BE2C (cell line): ENCODE measurements around the gene TMEM82.

Source experiments
- DNase-seq: peaks from one replicate; pipeline ENCODE4 v3.0.0-alpha.2; 2020
- H3K27me3 ChIP-seq: fragments of 250-450 bp; sonication (Bioruptor Pico); 2 replicates; pipeline ENCODE4 v1.5.1; 2020; ENCODE audit warnings: mild to moderate bottlenecking
- H3K36me3 ChIP-seq: fragments of 250-450 bp; sonication (Bioruptor Pico); 2 replicates; pipeline ENCODE4 v1.5.1; 2020; ENCODE audit warnings: mild to moderate bottlenecking
- H3K4me1 ChIP-seq: fragments of 250-450 bp; sonication (Bioruptor Pico); 2 replicates; pipeline ENCODE4 v1.5.1; 2020
- H3K4me3 ChIP-seq: 2 replicates; pipeline ENCODE4 v1.5.1; 2011; ENCODE audit warnings: low read depth, low read length
- H3K9me3 ChIP-seq: fragments of 250-450 bp; sonication (Bioruptor Pico); 2 replicates; pipeline ENCODE4 v1.5.1; 2020
- TF ChIP-seq, protein P1 (sequence below): IDR thresholded peaks from 2 replicates; pipeline ENCODE4 v1.5.1; 2012; ENCODE audit warnings: mild to moderate bottlenecking, low read depth, low read length

TMEM82 gene

DNA sequence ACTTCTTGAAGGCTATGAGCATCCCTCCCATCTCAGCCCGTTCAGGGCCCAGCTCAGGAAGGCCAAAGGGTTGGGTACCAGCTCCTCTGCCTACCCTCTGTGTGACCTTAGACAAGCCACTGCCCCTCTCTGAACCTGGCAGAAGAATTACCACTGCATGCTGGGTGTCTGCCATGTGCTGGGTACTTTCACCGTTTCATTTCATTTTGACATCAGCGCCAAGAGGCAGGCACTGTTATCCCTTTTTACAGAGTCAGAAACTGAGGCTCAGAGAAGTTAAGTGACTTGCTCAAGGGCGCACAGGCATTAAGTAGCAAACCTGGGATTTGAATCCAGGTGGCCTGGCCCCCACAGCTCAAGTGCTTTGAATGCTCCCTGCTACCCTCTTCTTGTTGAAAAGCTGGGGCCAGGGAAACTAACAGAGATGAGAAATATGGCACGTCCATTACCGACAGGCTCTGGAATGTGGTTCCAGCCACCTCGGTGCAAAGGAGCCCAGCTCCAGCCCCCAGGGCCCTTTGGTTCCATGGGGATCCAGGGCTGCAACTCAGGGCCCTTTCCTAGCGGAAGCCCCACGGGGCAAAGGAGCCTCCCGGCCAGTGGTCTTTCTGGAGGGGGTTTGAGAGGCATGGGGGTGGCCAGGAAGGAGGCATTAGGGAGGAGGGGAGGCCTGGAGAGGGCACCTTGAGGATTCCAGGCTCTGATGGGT lies 6.5 kb downstream of the TMEM82 start:
- Histone ChIP-seq H3K9me3 (no peaks in the 10 kb centered on the region), H3K36me3 (no peaks in the 10 kb centered on the region), H3K4me1 (no peaks in the 10 kb centered on the region), H3K4me3 (no peak overlapping the region), H3K27me3 (no peaks in the 10 kb centered on the region)
- TF ChIP-seq, protein P1, sequence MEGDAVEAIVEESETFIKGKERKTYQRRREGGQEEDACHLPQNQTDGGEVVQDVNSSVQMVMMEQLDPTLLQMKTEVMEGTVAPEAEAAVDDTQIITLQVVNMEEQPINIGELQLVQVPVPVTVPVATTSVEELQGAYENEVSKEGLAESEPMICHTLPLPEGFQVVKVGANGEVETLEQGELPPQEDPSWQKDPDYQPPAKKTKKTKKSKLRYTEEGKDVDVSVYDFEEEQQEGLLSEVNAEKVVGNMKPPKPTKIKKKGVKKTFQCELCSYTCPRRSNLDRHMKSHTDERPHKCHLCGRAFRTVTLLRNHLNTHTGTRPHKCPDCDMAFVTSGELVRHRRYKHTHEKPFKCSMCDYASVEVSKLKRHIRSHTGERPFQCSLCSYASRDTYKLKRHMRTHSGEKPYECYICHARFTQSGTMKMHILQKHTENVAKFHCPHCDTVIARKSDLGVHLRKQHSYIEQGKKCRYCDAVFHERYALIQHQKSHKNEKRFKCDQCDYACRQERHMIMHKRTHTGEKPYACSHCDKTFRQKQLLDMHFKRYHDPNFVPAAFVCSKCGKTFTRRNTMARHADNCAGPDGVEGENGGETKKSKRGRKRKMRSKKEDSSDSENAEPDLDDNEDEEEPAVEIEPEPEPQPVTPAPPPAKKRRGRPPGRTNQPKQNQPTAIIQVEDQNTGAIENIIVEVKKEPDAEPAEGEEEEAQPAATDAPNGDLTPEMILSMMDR: no peak
- DNase-seq: no peak

DNA sequence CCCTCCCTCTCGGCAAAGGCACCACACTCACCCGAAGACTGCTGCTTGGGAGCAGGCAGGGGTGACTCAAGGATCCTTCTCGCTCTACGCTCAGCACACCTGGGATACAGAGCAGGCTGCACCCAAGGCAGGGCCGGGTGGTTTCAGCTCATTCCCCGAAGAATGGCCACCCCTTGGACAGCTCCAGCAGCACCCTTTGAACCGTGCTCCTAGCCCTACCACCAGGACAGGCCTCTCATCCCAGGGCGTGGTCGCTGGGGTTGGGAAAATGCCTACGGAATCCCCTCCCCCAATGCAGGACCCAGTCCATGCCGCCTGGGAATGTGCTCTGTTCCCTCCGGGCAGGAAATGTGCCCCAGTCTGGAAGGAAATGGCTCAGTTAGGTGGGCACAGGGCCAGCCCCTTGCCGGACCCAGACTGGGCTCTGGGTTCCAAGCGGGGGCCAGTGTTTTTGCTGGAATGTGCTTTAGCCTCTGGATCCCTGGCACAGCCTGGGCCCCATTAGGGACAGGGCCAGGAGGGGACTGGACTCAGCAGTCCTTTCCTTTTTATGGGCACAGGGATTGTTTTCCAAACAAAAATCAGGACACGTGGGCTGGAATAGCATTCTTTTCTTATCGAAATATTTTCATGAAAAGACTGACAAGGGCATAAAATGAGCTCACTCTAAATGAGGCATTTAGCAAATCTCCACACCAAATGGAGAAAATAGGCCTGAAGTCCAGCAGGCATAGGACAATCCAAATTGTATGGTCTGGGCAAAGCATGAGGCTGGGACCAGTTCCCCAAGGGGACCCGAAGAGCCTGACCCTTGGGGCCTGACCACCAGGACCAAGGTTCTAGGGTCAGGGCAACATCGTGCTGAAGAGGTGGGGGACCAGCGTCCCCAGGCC lies 7.3 kb downstream of the TMEM82 start:
- H3K36me3 ChIP-seq: no peaks in the 10 kb centered on the region
- no peaks in the 10 kb centered on the region for H3K9me3 ChIP-seq
- H3K4me3 ChIP-seq: no peak overlapping the region
- TF ChIP-seq, protein P1: no peak
- DNase-seq: no peak
- no peaks in the 10 kb centered on the region for H3K4me1 ChIP-seq
- no peaks in the 10 kb centered on the region for H3K27me3 ChIP-seq

DNA sequence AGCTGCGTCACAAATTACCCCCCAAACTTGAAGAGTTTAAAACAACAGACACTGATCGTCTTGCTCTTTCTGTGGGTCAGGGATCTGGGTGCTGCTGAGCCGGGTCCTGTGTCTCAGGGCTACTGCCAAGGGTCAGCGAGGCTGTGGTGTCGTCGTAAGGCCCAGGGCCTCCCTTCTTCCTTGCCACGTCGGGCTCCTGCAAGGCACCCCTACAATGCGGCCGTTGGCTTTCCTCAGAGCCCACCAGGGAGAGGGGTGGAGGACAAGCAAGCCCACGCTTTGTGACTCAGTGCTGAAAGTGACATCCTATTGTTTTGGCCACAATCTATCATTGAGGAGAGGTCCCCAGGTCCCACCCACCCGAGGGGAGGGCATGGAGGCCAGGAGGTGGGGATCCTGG lies 8.6 kb downstream of the TMEM82 start:
- TF ChIP-seq, protein P1: no peak
- DNase-seq: no peak
- H3K27me3 ChIP-seq: no peaks in the 10 kb centered on the region
- no peaks in the 10 kb centered on the region for H3K9me3 ChIP-seq
- H3K36me3 ChIP-seq: no peaks in the 10 kb centered on the region
- H3K4me3 ChIP-seq: no peak overlapping the region
- no peaks in the 10 kb centered on the region for H3K4me1 ChIP-seq

DNA sequence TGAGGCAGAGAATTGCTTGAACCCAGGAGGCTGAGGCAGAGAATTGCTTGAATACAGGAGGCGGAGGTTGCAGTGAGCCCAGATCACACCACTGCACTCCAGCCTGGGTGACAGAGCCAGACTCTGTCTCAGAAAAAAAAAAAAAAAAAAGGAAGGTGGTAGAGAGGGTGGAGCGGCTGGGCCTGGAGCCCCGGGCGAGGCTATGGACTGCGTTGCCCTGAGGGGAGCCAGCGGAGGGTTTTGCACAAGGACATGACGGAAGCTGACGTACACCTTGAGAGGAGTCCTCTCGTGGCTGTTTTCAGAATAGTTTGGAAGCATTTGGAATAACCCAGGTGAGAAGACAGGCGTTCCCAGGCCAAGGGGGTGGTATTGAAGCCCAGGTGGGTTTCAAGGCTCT lies 9.4 kb downstream of the TMEM82 start:
- Histone ChIP-seq H3K9me3 (no peaks in the 10 kb centered on the region), H3K4me3 (no peak overlapping the region), H3K36me3 (no peaks in the 10 kb centered on the region), H3K4me1 (no peaks in the 10 kb centered on the region), H3K27me3 (no peaks in the 10 kb centered on the region)
- TF ChIP-seq, protein P1: no peak
- DNase-seq: no peak

DNA sequence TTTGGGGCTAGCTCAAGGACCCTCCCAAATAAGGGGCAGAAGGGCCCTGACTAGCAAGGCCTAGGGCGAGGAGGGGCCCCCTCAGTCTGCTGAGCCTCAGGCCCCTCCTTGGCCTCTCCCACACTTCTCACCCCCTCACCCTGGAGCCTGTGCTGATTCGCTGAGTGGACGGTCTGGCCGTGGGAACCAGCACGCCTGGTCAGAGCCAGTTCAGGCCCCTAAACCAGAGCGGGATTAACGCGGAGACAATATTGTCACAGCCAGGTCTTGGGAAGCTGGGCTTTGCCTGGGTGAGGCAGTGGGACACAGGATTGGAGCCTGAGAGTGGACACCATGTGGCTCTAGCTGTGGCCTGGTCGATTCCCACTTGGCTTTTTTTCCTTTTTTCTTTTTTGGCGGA lies 11.5 kb downstream of the TMEM82 start:
- H3K27me3 ChIP-seq: peaks cover under 1% of the 10 kb centered on the region; the same call in 1 of the 2 replicates
- no peaks in the 10 kb centered on the region for H3K9me3 ChIP-seq
- no peak overlapping the region for H3K4me3 ChIP-seq
- H3K36me3 ChIP-seq: no peaks in the 10 kb centered on the region
- H3K4me1 ChIP-seq: peaks cover 8% of the 10 kb centered on the region; the same call in 1 of the 2 replicates
- TF ChIP-seq, protein P1: no peak
- DNase-seq: no peak
